Effector memory CD8-positive, alpha-beta T cell (primary cell): ENCODE data around the gene BCL11A.
A peak's percentile ranks its signal among the peaks of the same experiment; 100 is the strongest.

Source experiments
- ATAC-seq: fragments of 150-1000 bp; cut with Tn5 transposase; replicated peaks from 2 replicates; pipeline ENCODE4 v1.10.0; 2021; ENCODE audit warnings: mild to moderate bottlenecking, moderate library complexity
- DNase-seq, 3 experiments: peaks; one replicate each; pipeline ENCODE4 v3.0.0; 2021
- H3K27ac Mint-ChIP-seq, 2 donors: one replicate each; pipeline ENCODE4 v1.8.0; 2022; ENCODE audit warnings: mild to moderate bottlenecking in 2 of 2, mixed read lengths in 2 of 2, moderate library complexity in 2 of 2
- H3K27me3 Mint-ChIP-seq, 2 donors: one replicate each; pipeline ENCODE4 v1.8.0; 2022; ENCODE audit warnings: mixed read lengths in 2 of 2
- H3K36me3 Mint-ChIP-seq: one replicate; pipeline ENCODE4 v1.8.0; 2022; ENCODE audit warnings: mild to moderate bottlenecking, moderate library complexity, mixed read lengths; ENCODE audit not compliant: insufficient read depth
- H3K4me1 Mint-ChIP-seq, 2 donors: one replicate each; pipeline ENCODE4 v1.8.0; 2022; ENCODE audit warnings: low read depth in 2 of 2, mixed read lengths in 2 of 2
- H3K4me3 Mint-ChIP-seq, 2 donors: one replicate each; pipeline ENCODE4 v1.8.0; 2022; ENCODE audit warnings: mild to moderate bottlenecking in 2 of 2, mixed read lengths in 2 of 2, moderate library complexity in 2 of 2
- H3K9me3 Mint-ChIP-seq, 2 donors: one replicate each; pipeline ENCODE4 v1.8.0; 2022; ENCODE audit warnings: mixed read lengths in 2 of 2

Gene BCL11A

GRCh38 chr2:60555783-60556139 lies 2.3 kb upstream of the BCL11A start:
- Mint-ChIP-seq H3K4me3 (peak overlapping the region; percentile 74 to 80), H3K9me3 (no peaks in the 10 kb centered on the region), H3K27ac (peak overlapping the region; percentile 4 to 26), H3K4me1 (peaks cover 20 to 21% of the 10 kb centered on the region in 2 donors), H3K36me3 (peaks cover 4% of the 10 kb centered on the region), H3K27me3 (peaks cover 41 to 60% of the 10 kb centered on the region in 2 donors)
- no peak for DNase-seq
- ATAC-seq, result peak; percentile 7

- peaks cover 39 to 64% of the 10 kb centered on the region in 2 donors for H3K27me3 Mint-ChIP-seq
- H3K36me3 Mint-ChIP-seq, result peaks cover 4% of the 10 kb centered on the region
- H3K4me1 Mint-ChIP-seq, result peaks cover 22 to 23% of the 10 kb centered on the region in 2 donors
- H3K9me3 Mint-ChIP-seq, result no peaks in the 10 kb centered on the region
- DNase-seq (peak; percentile 25 to 46 (median 41)), ATAC-seq (peak; percentile 67)
- H3K4me3 Mint-ChIP-seq, result peak overlapping the region; percentile 74 to 80
- peak overlapping the region in 1 of 2 donors; percentile 4 for H3K27ac Mint-ChIP-seq
Measured at GRCh38 chr2:60555066-60555782, 1.8 kb upstream of the BCL11A start.

- H3K4me3 Mint-ChIP-seq, result peak overlapping the region; percentile 74 to 80
- no peak overlapping the region for H3K27ac Mint-ChIP-seq
- H3K27me3 Mint-ChIP-seq, result peaks cover 39 to 68% of the 10 kb centered on the region in 2 donors
- DNase-seq (no peak), ATAC-seq (no peak)
- H3K36me3 Mint-ChIP-seq, result peaks cover 4% of the 10 kb centered on the region
- no peaks in the 10 kb centered on the region for H3K9me3 Mint-ChIP-seq
- peaks cover 27 to 28% of the 10 kb centered on the region in 2 donors for H3K4me1 Mint-ChIP-seq
Measured at GRCh38 chr2:60554646-60555065, 1.2 kb upstream of the BCL11A start.

GRCh38 chr2:60554074-60554645 lies 706 bp upstream of the BCL11A start:
- peaks cover 29 to 31% of the 10 kb centered on the region in 2 donors for H3K4me1 Mint-ChIP-seq
- peak overlapping the region in 1 of 2 donors; percentile 68 for H3K27ac Mint-ChIP-seq
- no peak for ATAC-seq
- H3K4me3 Mint-ChIP-seq, result peak overlapping the region; percentile 74 to 80
- no peaks in the 10 kb centered on the region for H3K9me3 Mint-ChIP-seq
- peak in 1 of 3 experiments; percentile 2 for DNase-seq
- peaks cover 37 to 68% of the 10 kb centered on the region in 2 donors for H3K27me3 Mint-ChIP-seq
- H3K36me3 Mint-ChIP-seq, result peaks cover 4% of the 10 kb centered on the region

GRCh38 chr2:60552851-60553494 lies 481 bp downstream of the BCL11A start:
- Mint-ChIP-seq H3K36me3 (peaks cover 4% of the 10 kb centered on the region), H3K4me3 (peak overlapping the region; percentile 74 to 80), H3K9me3 (no peaks in the 10 kb centered on the region), H3K27me3 (peaks cover 43 to 78% of the 10 kb centered on the region in 2 donors), H3K27ac (peak overlapping the region in 1 of 2 donors; percentile 68), H3K4me1 (peaks cover 31 to 35% of the 10 kb centered on the region in 2 donors)
- DNase-seq (no peak), ATAC-seq (no peak)

- H3K27me3 Mint-ChIP-seq, result peaks cover 42 to 81% of the 10 kb centered on the region in 2 donors
- DNase-seq (no peak), ATAC-seq (no peak)
- H3K36me3 Mint-ChIP-seq, result peaks cover 4% of the 10 kb centered on the region
- no peak overlapping the region for H3K27ac Mint-ChIP-seq
- no peaks in the 10 kb centered on the region for H3K9me3 Mint-ChIP-seq
- H3K4me1 Mint-ChIP-seq, result peaks cover 27 to 34% of the 10 kb centered on the region in 2 donors
- H3K4me3 Mint-ChIP-seq, result peak overlapping the region; percentile 74 to 80
Measured at GRCh38 chr2:60552078-60552850, 1.2 kb downstream of the BCL11A start.

- H3K9me3 Mint-ChIP-seq, result no peaks in the 10 kb centered on the region
- peaks cover 1% of the 10 kb centered on the region for H3K36me3 Mint-ChIP-seq
- peaks cover 24 to 25% of the 10 kb centered on the region in 2 donors for H3K4me1 Mint-ChIP-seq
- no peak overlapping the region for H3K27ac Mint-ChIP-seq
- DNase-seq, result no peak
- H3K27me3 Mint-ChIP-seq, result peaks cover 43 to 82% of the 10 kb centered on the region in 2 donors
- no peak for ATAC-seq
- H3K4me3 Mint-ChIP-seq, result peak overlapping the region; percentile 80 to 91
Measured at GRCh38 chr2:60551240-60552077, 2.0 kb downstream of the BCL11A start.

- DNase-seq, result no peak
- no peaks in the 10 kb centered on the region for H3K36me3 Mint-ChIP-seq
- H3K27ac Mint-ChIP-seq, result no peak overlapping the region
- H3K4me3 Mint-ChIP-seq, result peak overlapping the region; percentile 80 to 91
- no peaks in the 10 kb centered on the region for H3K9me3 Mint-ChIP-seq
- ATAC-seq, result no peak
- H3K27me3 Mint-ChIP-seq, result peaks cover 48 to 86% of the 10 kb centered on the region in 2 donors
- peaks cover 24% of the 10 kb centered on the region in 2 donors for H3K4me1 Mint-ChIP-seq
Measured at GRCh38 chr2:60550984-60551239, 2.5 kb downstream of the BCL11A start.

- no peaks in the 10 kb centered on the region for H3K9me3 Mint-ChIP-seq
- peak overlapping the region; percentile 80 to 91 for H3K4me3 Mint-ChIP-seq
- ATAC-seq (peak; percentile 36), DNase-seq (peak in 1 of 3 experiments; percentile 3)
- peaks cover 19 to 20% of the 10 kb centered on the region in 2 donors for H3K4me1 Mint-ChIP-seq
- peak overlapping the region in 1 of 2 donors; percentile 25 for H3K27ac Mint-ChIP-seq
- no peaks in the 10 kb centered on the region for H3K36me3 Mint-ChIP-seq
- H3K27me3 Mint-ChIP-seq, result peaks cover 49 to 86% of the 10 kb centered on the region in 2 donors
Measured at GRCh38 chr2:60550178-60550983, 3.1 kb downstream of the BCL11A start.

- ATAC-seq, result peak; percentile 5
- Mint-ChIP-seq H3K36me3 (no peaks in the 10 kb centered on the region), H3K4me1 (peaks cover 16 to 19% of the 10 kb centered on the region in 2 donors), H3K27ac (peak overlapping the region in 1 of 2 donors; percentile 25), H3K4me3 (peak overlapping the region; percentile 80 to 91), H3K27me3 (peaks cover 49 to 87% of the 10 kb centered on the region in 2 donors), H3K9me3 (no peaks in the 10 kb centered on the region)
- DNase-seq, result no peak
Measured at GRCh38 chr2:60549928-60550177, 3.6 kb downstream of the BCL11A start.

- peak in 1 of 3 experiments; percentile 1 for DNase-seq
- Mint-ChIP-seq H3K27me3 (peaks cover 54 to 91% of the 10 kb centered on the region in 2 donors), H3K4me1 (peaks cover 16 to 19% of the 10 kb centered on the region in 2 donors), H3K9me3 (no peaks in the 10 kb centered on the region), H3K27ac (no peak overlapping the region), H3K4me3 (peak overlapping the region; percentile 80 to 91), H3K36me3 (no peaks in the 10 kb centered on the region)
- peak; percentile 16 for ATAC-seq
Measured at GRCh38 chr2:60549238-60549927, 4.1 kb downstream of the BCL11A start.

- peak overlapping the region; percentile 80 to 91 for H3K4me3 Mint-ChIP-seq
- peaks cover 58 to 94% of the 10 kb centered on the region in 2 donors for H3K27me3 Mint-ChIP-seq
- H3K36me3 Mint-ChIP-seq, result no peaks in the 10 kb centered on the region
- ATAC-seq (no peak), DNase-seq (no peak)
- peaks cover 16 to 19% of the 10 kb centered on the region in 2 donors for H3K4me1 Mint-ChIP-seq
- H3K9me3 Mint-ChIP-seq, result no peaks in the 10 kb centered on the region
- no peak overlapping the region for H3K27ac Mint-ChIP-seq
Measured at GRCh38 chr2:60548845-60549237, 4.6 kb downstream of the BCL11A start.
